ENCODE measurements around the gene SLAIN1. TPM values are rescaled to one million over a fixed set of nuclear protein-coding genes. Genes with fewer than 3 reads are reported as not detected.

Gene SLAIN1
- polyA plus RNA-seq, 3 donors: 0.43 to 1.4 (median 0.75) TPM

DNA sequence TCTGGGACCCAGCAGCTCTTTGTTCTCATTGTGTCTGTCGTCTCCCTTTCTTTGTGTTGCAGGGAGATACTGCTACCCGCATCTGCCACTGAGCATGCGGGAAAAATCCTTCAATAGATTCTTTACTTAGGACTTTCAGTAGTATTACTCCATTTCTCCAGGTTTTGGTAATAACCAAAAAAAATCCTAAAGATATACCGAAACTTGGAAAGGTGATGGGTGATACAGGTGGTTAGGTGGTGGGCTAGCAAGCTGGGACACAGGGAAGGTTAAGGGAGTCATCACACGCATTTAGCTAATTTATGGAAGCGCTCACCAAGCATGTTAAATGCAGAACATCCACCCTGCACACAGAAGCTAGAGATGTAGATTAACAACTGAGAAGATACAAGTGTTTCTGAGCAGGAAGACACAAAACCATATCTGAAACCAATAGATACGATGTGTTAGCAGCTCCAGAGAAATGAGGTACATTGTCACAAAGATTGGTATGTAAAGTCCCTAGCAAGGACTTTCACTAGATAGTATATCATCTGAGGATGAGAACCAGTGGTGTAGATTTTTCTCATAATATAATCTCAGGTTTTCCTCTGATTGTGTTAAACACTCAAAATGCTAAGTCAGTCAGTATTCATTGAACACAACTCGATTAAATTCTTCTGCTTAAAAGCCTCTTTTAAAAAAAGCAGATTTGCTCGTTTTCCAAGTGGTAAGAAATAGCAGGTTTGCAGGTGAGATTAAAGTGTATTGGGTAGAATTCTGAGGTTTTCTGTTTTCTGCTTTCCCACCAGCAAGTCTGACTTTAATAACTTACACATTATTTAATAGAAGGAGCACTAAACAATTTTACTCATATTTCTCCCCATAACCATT, 1.2 kb upstream of the SLAIN1 start:
- peaks cover 30 to 31% of the 10 kb centered on the region in 2 donors for H3K27me3 ChIP-seq (ENCODE audit: control insufficient read depth in 2 of 2, insufficient read depth in 2 of 2, low read length in 2 of 2)
- H3K27ac Mint-ChIP-seq: no peak overlapping the region
- H3K79me2 ChIP-seq (ENCODE audit: insufficient read depth, low read length): peaks cover 10% of the 10 kb centered on the region
- H4K20me1 ChIP-seq (ENCODE audit: insufficient read depth, low read length): no peaks in the 10 kb centered on the region
- intact Hi-C loops (cut with micrococcal nuclease): no loop called here
- WGBS (ENCODE audit: insufficient coverage): no CpG with 5 or more reads among the region's 9 CpGs
- peaks cover 28% of the 10 kb centered on the region for H3K4me1 Mint-ChIP-seq
- peak overlapping the region in 1 of 3 experiments; percentile 83 for H3K4me3 ChIP-seq (replicated peaks in 1 of 3; ENCODE audit: low read depth in 2 of 3, low read length in 3 of 3)
- peak overlapping the region; percentile 6 for H3K4me2 ChIP-seq (replicated peaks; ENCODE audit: extremely low read depth, low read length, poor library complexity, severe bottlenecking)
- H3K9me3 ChIP-seq (replicated peaks in 1 of 2; ENCODE audit: control insufficient read depth in 1 of 2, insufficient read depth in 1 of 2, low read length in 2 of 2): no peaks in the 10 kb centered on the region
- peaks cover 0 to 5% (median 1%) of the 10 kb centered on the region in 7 donors for H3K9me3 Mint-ChIP-seq
- peaks cover 11 to 13% of the 10 kb centered on the region in 2 donors for H3K4me1 ChIP-seq (ENCODE audit: control insufficient read depth in 1 of 2, insufficient read depth in 2 of 2, low read length in 2 of 2)
- no peak for TF ChIP-seq CTCF (IDR thresholded peaks at IDR 0.05)
- H2AFZ ChIP-seq (ENCODE audit: insufficient read depth, low read depth, low read length, poor library complexity, severe bottlenecking): peak overlapping the region; percentile 71
- peaks cover 0 to 3% of the 10 kb centered on the region in 2 donors for H3K36me3 Mint-ChIP-seq
- H3K27me3 Mint-ChIP-seq (ENCODE audit: low read depth in 3 of 3): peaks cover 26 to 36% (median 28%) of the 10 kb centered on the region in 3 donors
- H3K4me3 Mint-ChIP-seq: peak overlapping the region; percentile 84 to 88
- H3K36me3 ChIP-seq (replicated peaks in 1 of 2; ENCODE audit: control insufficient read depth in 1 of 2, insufficient read depth in 2 of 2, low read length in 2 of 2): no peaks in the 10 kb centered on the region
- no peak overlapping the region for H3K27ac ChIP-seq (ENCODE audit: low read depth in 1 of 2, low read length in 2 of 2)
- no peak for DNase-seq
- no peak overlapping the region for H3K9ac ChIP-seq (ENCODE audit: insufficient read depth, low read length, poor library complexity, severe bottlenecking)

DNA sequence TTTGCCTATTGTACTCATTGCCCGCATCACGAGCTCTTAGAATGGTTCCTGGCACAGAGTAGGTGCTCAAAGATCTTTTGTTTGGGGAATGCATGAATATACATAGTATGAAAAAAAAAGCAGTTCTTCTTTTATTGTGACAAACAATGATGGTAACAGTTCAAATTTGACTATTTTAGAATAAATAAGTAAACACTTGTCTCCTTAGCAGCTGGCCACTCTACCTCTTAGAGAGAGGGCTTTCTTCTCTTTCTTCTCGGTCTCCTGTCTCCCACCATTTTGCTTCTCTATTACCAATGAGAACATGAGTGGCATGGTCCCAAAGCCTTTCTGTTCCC, 639 bp upstream of the SLAIN1 start:
- H3K79me2 ChIP-seq (ENCODE audit: insufficient read depth, low read length): peaks cover 10% of the 10 kb centered on the region
- Mint-ChIP-seq H3K9me3 (peaks cover 0 to 5% (median 1%) of the 10 kb centered on the region in 7 donors), H3K36me3 (peaks cover 0 to 3% of the 10 kb centered on the region in 2 donors), H3K27ac (no peak overlapping the region), H3K27me3 (ENCODE audit: low read depth in 3 of 3) (peaks cover 26 to 36% (median 28%) of the 10 kb centered on the region in 3 donors), H3K4me1 (peaks cover 28% of the 10 kb centered on the region), H3K4me3 (peak overlapping the region; percentile 84 to 88)
- intact Hi-C loops (cut with micrococcal nuclease): no loop called here
- peak overlapping the region; percentile 71 for H2AFZ ChIP-seq (ENCODE audit: insufficient read depth, low read depth, low read length, poor library complexity, severe bottlenecking)
- peak overlapping the region; percentile 94 for H3K4me2 ChIP-seq (replicated peaks; ENCODE audit: extremely low read depth, low read length, poor library complexity, severe bottlenecking)
- peaks cover 11 to 13% of the 10 kb centered on the region in 2 donors for H3K4me1 ChIP-seq (ENCODE audit: control insufficient read depth in 1 of 2, insufficient read depth in 2 of 2, low read length in 2 of 2)
- no peaks in the 10 kb centered on the region for H4K20me1 ChIP-seq (ENCODE audit: insufficient read depth, low read length)
- no CpG with 5 or more reads among the region's 3 CpGs for WGBS (ENCODE audit: insufficient coverage)
- no peaks in the 10 kb centered on the region for H3K9me3 ChIP-seq (replicated peaks in 1 of 2; ENCODE audit: control insufficient read depth in 1 of 2, insufficient read depth in 1 of 2, low read length in 2 of 2)
- H3K9ac ChIP-seq (ENCODE audit: insufficient read depth, low read length, poor library complexity, severe bottlenecking): no peak overlapping the region
- peak overlapping the region; percentile 43 to 83 (median 76) for H3K4me3 ChIP-seq (replicated peaks in 1 of 3; ENCODE audit: low read depth in 2 of 3, low read length in 3 of 3)
- no peaks in the 10 kb centered on the region for H3K36me3 ChIP-seq (replicated peaks in 1 of 2; ENCODE audit: control insufficient read depth in 1 of 2, insufficient read depth in 2 of 2, low read length in 2 of 2)
- no peak for DNase-seq
- no peak for TF ChIP-seq CTCF (IDR thresholded peaks at IDR 0.05)
- H3K27me3 ChIP-seq (ENCODE audit: control insufficient read depth in 2 of 2, insufficient read depth in 2 of 2, low read length in 2 of 2): peaks cover 30% of the 10 kb centered on the region in 2 donors
- no peak overlapping the region for H3K27ac ChIP-seq (ENCODE audit: low read depth in 1 of 2, low read length in 2 of 2)

Data from CD14-positive monocyte (primary cell).